ENCODE measurements around the gene TBXAS1.

TBXAS1 gene

GRCh38 chr7:139942636-139943035 is 113.6 kb downstream of the TBXAS1 start:
- H4K20me1 ChIP-seq (ENCODE audit: low read depth, low read length), result no peaks in the 10 kb centered on the region

GRCh38 chr7:139943401-139943800 is 114.3 kb downstream of the TBXAS1 start:
- Histone ChIP-seq H2AFZ (ENCODE audit: low read depth, low read length, severe bottlenecking) (no peak overlapping the region), H3K9me3 (ENCODE audit: insufficient read depth, low read length) (no peaks in the 10 kb centered on the region), H4K20me1 (ENCODE audit: low read depth, low read length) (no peaks in the 10 kb centered on the region), H3K27me3 (ENCODE audit: low read length) (no peaks in the 10 kb centered on the region), H3K9me2 (replicated peaks; ENCODE audit: insufficient read depth, low read length) (no peaks in the 10 kb centered on the region), H3K79me2 (ENCODE audit: insufficient read depth, low read length) (no peaks in the 10 kb centered on the region), H3K9ac (ENCODE audit: low read length) (no peak overlapping the region), H3K36me3 (ENCODE audit: low read length) (no peaks in the 10 kb centered on the region), H3K27ac (ENCODE audit: low read depth, low read length) (no peak overlapping the region), H3F3A (ENCODE audit: insufficient read depth) (no peaks in the 10 kb centered on the region), H3K4me2 (ENCODE audit: low read depth, low read length, poor library complexity, severe bottlenecking) (no peak overlapping the region), H3K4me3 (ENCODE audit: insufficient read depth, low read length, poor library complexity, severe bottlenecking) (no peak overlapping the region)
- TF ChIP-seq CTCF (IDR thresholded peaks at IDR 0.05; ENCODE audit: insufficient read depth, low read length, poor library complexity, severe bottlenecking), result no peak
- TF ChIP-seq EZH2phosphoT487 (conservative IDR thresholded peaks at IDR 0.05; ENCODE audit: low read length), result no peak

More at GRCh38 chr7:139942636-139943035, 113.6 kb downstream of the TBXAS1 start:
- Histone ChIP-seq H2AFZ (ENCODE audit: low read depth, low read length, severe bottlenecking) (no peak overlapping the region), H3K9me2 (replicated peaks; ENCODE audit: insufficient read depth, low read length) (no peaks in the 10 kb centered on the region), H3K36me3 (ENCODE audit: low read length) (no peaks in the 10 kb centered on the region), H3K4me2 (ENCODE audit: low read depth, low read length, poor library complexity, severe bottlenecking) (no peak overlapping the region), H3K27me3 (ENCODE audit: low read length) (no peaks in the 10 kb centered on the region), H3K9ac (ENCODE audit: low read length) (no peak overlapping the region), H3K9me3 (ENCODE audit: insufficient read depth, low read length) (no peaks in the 10 kb centered on the region), H3K79me2 (ENCODE audit: insufficient read depth, low read length) (no peaks in the 10 kb centered on the region), H3K27ac (ENCODE audit: low read depth, low read length) (no peak overlapping the region), H3F3A (ENCODE audit: insufficient read depth) (no peaks in the 10 kb centered on the region), H3K4me3 (ENCODE audit: insufficient read depth, low read length, poor library complexity, severe bottlenecking) (no peak overlapping the region)
- TF ChIP-seq CTCF (IDR thresholded peaks at IDR 0.05; ENCODE audit: insufficient read depth, low read length, poor library complexity, severe bottlenecking) (no peak), EZH2phosphoT487 (conservative IDR thresholded peaks at IDR 0.05; ENCODE audit: low read length) (no peak)

- Histone ChIP-seq H3K4me2 (ENCODE audit: low read depth, low read length, poor library complexity, severe bottlenecking) (no peak overlapping the region), H4K20me1 (ENCODE audit: low read depth, low read length) (no peaks in the 10 kb centered on the region), H3K4me3 (ENCODE audit: insufficient read depth, low read length, poor library complexity, severe bottlenecking) (no peak overlapping the region), H3K9me2 (replicated peaks; ENCODE audit: insufficient read depth, low read length) (no peaks in the 10 kb centered on the region), H3K27ac (ENCODE audit: low read depth, low read length) (no peak overlapping the region), H2AFZ (ENCODE audit: low read depth, low read length, severe bottlenecking) (no peak overlapping the region), H3K27me3 (ENCODE audit: low read length) (no peaks in the 10 kb centered on the region), H3K9me3 (ENCODE audit: insufficient read depth, low read length) (no peaks in the 10 kb centered on the region), H3K36me3 (ENCODE audit: low read length) (no peaks in the 10 kb centered on the region), H3K79me2 (ENCODE audit: insufficient read depth, low read length) (no peaks in the 10 kb centered on the region), H3K9ac (ENCODE audit: low read length) (no peak overlapping the region), H3F3A (ENCODE audit: insufficient read depth) (no peaks in the 10 kb centered on the region)
- no peak for TF ChIP-seq CTCF (IDR thresholded peaks at IDR 0.05; ENCODE audit: insufficient read depth, low read length, poor library complexity, severe bottlenecking)
- no peak for TF ChIP-seq EZH2phosphoT487 (conservative IDR thresholded peaks at IDR 0.05; ENCODE audit: low read length)
Measured at GRCh38 chr7:139944248-139944647, 115.2 kb downstream of the TBXAS1 start.
